Loucy (cell line): ENCODE measurements around the gene RBMX2.

Experiments
- H2AFZ ChIP-seq: fragments of 200-600 bp; sonication (generic); 2 replicates; pipeline ENCODE4 v1.6.0; 2016; ENCODE audit warnings: antibody characterized with exemption, mild to moderate bottlenecking, low read length, moderate library complexity
- H3F3A ChIP-seq: fragments of 200-600 bp; 2 replicates; pipeline ENCODE4 v1.6.0; 2016; ENCODE audit warnings: antibody characterized with exemption, low read depth, mild to moderate bottlenecking
- H3K27me3 ChIP-seq: fragments of 200-600 bp; sonication (generic); 2 replicates; pipeline ENCODE4 v1.6.1; 2014; ENCODE audit warnings: low read length, mild to moderate bottlenecking; ENCODE audit not compliant: insufficient read depth, poor library complexity, severe bottlenecking
- H3K36me3 ChIP-seq: fragments of 200-600 bp; sonication (generic); 2 replicates; pipeline ENCODE4 v1.6.1; 2016; ENCODE audit warnings: low read length; ENCODE audit not compliant: insufficient read depth
- H3K4me1 ChIP-seq: fragments of 200-600 bp; sonication (generic); 2 replicates; pipeline ENCODE4 v1.5.1; 2014; ENCODE audit warnings: low read length, mild to moderate bottlenecking; ENCODE audit not compliant: insufficient read depth, poor library complexity, severe bottlenecking
- H3K4me2 ChIP-seq: fragments of 200-600 bp; sonication (generic); 2 replicates; pipeline ENCODE4 v1.6.0; 2014; ENCODE audit warnings: antibody characterized with exemption, low read length, low read depth, mild to moderate bottlenecking; ENCODE audit not compliant: poor library complexity, severe bottlenecking
- H3K4me3 ChIP-seq: fragments of 200-600 bp; sonication (generic); 2 replicates; pipeline ENCODE4 v1.5.1; 2014; ENCODE audit warnings: low read length, mild to moderate bottlenecking, mixed read lengths; ENCODE audit not compliant: poor library complexity, severe bottlenecking
- H3K79me2 ChIP-seq: fragments of 200-600 bp; sonication (generic); 2 replicates; pipeline ENCODE4 v1.6.1; 2014; ENCODE audit warnings: low read length; ENCODE audit not compliant: insufficient read depth
- H3K9ac ChIP-seq: fragments of 200-600 bp; sonication (generic); 2 replicates; pipeline ENCODE4 v1.6.0; 2014; ENCODE audit warnings: mild to moderate bottlenecking, low read depth, low read length, moderate library complexity; ENCODE audit not compliant: poor library complexity, severe bottlenecking
- H3K9me2 ChIP-seq: fragments of 200-600 bp; sonication (generic); replicated peaks from 2 replicates; pipeline ENCODE4 v1.6.1; 2016; ENCODE audit warnings: low read depth, low read length, mixed read lengths
- H3K9me3 ChIP-seq: fragments of 200-600 bp; sonication (generic); 2 replicates; pipeline ENCODE4 v1.6.1; 2014; ENCODE audit warnings: mild to moderate bottlenecking, antibody characterized with exemption, low read length, low read depth; ENCODE audit not compliant: insufficient read depth
- H4K20me1 ChIP-seq: fragments of 200-600 bp; sonication (generic); 2 replicates; pipeline ENCODE4 v1.6.0; 2014; ENCODE audit warnings: antibody characterized with exemption, low read length, mild to moderate bottlenecking; ENCODE audit not compliant: insufficient read depth, poor library complexity, severe bottlenecking
- EZH2phosphoT487 ChIP-seq: fragments of 200-600 bp; IDR thresholded peaks from 2 replicates; pipeline ENCODE4 v1.6.1; 2018; ENCODE audit warnings: antibody characterized with exemption, mild to moderate bottlenecking, moderate library complexity, borderline replicate concordance
- TF ChIP-seq, protein P1 (sequence below): fragments of 200-600 bp; sonication (generic); conservative IDR thresholded peaks from 2 replicates; pipeline ENCODE4 v1.5.1; 2014; ENCODE audit warnings: mild to moderate bottlenecking, antibody characterized with exemption, low read length

Gene RBMX2

DNA sequence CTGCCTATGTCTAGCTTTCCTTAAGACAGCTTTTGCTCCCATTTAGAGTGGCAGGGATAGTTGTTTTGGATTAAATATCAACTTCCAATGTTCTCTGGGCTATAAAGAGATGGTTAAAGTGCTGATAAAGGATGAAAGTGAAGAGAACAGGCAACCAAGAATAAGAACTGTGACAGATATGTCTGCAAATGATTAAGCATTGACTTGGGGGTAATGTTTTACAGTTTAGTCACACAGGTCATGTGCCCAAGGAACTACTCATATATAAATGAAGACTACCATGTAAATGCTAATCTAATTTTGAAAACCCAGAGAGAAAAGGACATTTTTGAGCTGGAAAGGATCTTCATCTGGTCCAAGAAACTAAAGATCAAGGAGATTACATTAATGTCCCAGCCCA lies 42.1 kb downstream of the RBMX2 start:
- H3K79me2 ChIP-seq = no peaks in the 10 kb centered on the region
- no peaks in the 10 kb centered on the region for H3K27me3 ChIP-seq
- H2AFZ ChIP-seq = no peak overlapping the region
- H4K20me1 ChIP-seq = no peaks in the 10 kb centered on the region
- TF ChIP-seq, protein P1, sequence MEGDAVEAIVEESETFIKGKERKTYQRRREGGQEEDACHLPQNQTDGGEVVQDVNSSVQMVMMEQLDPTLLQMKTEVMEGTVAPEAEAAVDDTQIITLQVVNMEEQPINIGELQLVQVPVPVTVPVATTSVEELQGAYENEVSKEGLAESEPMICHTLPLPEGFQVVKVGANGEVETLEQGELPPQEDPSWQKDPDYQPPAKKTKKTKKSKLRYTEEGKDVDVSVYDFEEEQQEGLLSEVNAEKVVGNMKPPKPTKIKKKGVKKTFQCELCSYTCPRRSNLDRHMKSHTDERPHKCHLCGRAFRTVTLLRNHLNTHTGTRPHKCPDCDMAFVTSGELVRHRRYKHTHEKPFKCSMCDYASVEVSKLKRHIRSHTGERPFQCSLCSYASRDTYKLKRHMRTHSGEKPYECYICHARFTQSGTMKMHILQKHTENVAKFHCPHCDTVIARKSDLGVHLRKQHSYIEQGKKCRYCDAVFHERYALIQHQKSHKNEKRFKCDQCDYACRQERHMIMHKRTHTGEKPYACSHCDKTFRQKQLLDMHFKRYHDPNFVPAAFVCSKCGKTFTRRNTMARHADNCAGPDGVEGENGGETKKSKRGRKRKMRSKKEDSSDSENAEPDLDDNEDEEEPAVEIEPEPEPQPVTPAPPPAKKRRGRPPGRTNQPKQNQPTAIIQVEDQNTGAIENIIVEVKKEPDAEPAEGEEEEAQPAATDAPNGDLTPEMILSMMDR = no peak
- no peak overlapping the region for H3K9ac ChIP-seq
- no peaks in the 10 kb centered on the region for H3F3A ChIP-seq
- no peaks in the 10 kb centered on the region for H3K9me3 ChIP-seq
- no peak overlapping the region for H3K4me3 ChIP-seq
- no peaks in the 10 kb centered on the region for H3K9me2 ChIP-seq
- no peaks in the 10 kb centered on the region for H3K36me3 ChIP-seq
- H3K4me2 ChIP-seq = no peak overlapping the region
- peaks cover 3% of the 10 kb centered on the region for H3K4me1 ChIP-seq

DNA sequence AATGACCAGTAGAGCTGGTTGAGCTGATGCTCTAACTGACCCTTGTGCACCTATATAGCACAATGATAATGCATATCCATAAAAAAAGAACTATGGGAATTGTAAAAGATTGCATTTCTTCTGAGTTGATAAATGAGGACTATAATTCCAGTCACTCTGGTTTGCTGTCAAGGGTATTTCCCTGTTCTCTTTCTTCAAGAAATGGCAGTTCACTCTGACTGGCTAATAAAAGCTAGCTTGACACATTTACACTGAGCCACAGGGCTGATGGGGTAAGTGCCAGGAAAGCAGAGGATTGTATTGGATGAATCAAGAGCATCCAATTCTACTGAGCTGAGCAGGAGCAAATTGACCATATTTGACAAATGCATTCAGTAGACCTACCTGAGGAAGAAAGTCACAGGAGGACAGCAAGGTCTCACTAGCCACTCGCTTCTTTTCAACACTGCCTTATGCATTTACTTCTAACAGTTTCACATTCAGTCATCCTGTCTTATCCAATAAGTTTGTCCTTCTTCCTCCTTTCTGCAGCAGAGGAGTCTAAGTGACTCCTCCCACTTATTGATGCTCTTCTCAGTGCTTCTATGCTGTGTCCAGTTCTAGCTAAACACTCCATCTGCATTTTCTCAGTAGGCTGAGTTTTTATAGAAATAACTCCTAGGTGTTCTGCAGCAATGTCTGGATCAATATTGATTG lies 43.0 kb downstream of the RBMX2 start:
- TF ChIP-seq, protein P1 = no peak
- no peak for TF ChIP-seq EZH2phosphoT487
- Histone ChIP-seq H2AFZ (no peak overlapping the region), H3K27me3 (no peaks in the 10 kb centered on the region), H3F3A (no peaks in the 10 kb centered on the region), H3K9me3 (no peaks in the 10 kb centered on the region), H3K9me2 (no peaks in the 10 kb centered on the region), H3K4me1 (peaks cover 3% of the 10 kb centered on the region), H3K36me3 (no peaks in the 10 kb centered on the region), H3K4me2 (no peak overlapping the region), H3K9ac (no peak overlapping the region), H3K4me3 (no peak overlapping the region), H4K20me1 (no peaks in the 10 kb centered on the region), H3K79me2 (no peaks in the 10 kb centered on the region)

DNA sequence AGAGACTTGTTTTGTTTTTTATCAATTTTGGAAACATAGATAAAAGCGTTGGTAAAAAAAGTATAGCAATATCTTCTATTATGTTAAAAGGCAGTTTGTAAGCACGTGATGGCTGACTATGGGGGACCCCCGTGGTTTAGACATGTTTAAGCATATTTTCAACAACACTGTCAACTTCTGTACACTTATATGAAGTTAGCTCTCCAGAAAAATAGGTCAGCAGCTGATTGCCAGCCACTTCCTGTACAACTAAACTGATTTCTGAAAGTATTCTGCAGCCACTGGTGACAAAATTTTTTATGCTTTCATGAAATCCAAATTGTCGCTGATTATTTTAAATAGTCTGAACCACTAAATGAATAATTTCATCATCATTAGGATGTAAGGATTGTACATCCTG lies 45.2 kb downstream of the RBMX2 start:
- no peaks in the 10 kb centered on the region for H3K79me2 ChIP-seq
- no peaks in the 10 kb centered on the region for H3K9me3 ChIP-seq
- H3K36me3 ChIP-seq = no peaks in the 10 kb centered on the region
- no peaks in the 10 kb centered on the region for H3F3A ChIP-seq
- H3K4me1 ChIP-seq = peaks cover 3% of the 10 kb centered on the region
- H3K27me3 ChIP-seq = no peaks in the 10 kb centered on the region
- H3K9me2 ChIP-seq = no peaks in the 10 kb centered on the region
- H3K4me2 ChIP-seq = no peak overlapping the region
- TF ChIP-seq, protein P1 = no peak
- no peak for TF ChIP-seq EZH2phosphoT487
- H2AFZ ChIP-seq = no peak overlapping the region
- no peak overlapping the region for H3K9ac ChIP-seq
- H4K20me1 ChIP-seq = no peaks in the 10 kb centered on the region
- H3K4me3 ChIP-seq = no peak overlapping the region
